ENCODE data around the gene SYNE1. TPM values are rescaled to one million over a fixed set of nuclear protein-coding genes. Genes with fewer than 3 reads are reported as not detected.
A peak's percentile ranks its signal among the peaks of the same experiment; 100 is the strongest.

The SYNE1 gene
- total and polyA plus RNA-seq, 11 donors, result 25.0 to 178 (median 112) TPM

GRCh38 chr6:152461556-152461955 is 175.6 kb downstream of the SYNE1 start:
- 71 to 76% (median 76%) methylated on average over 5 of the region's 5 CpGs for WGBS, 4 donors
- peaks cover 0 to 5% (median 0%) of the 10 kb centered on the region in 12 donors for H3K4me1 ChIP-seq
- no peaks in the 10 kb centered on the region for H3K27me3 ChIP-seq
- H3K36me3 ChIP-seq, result peaks cover 0 to 9% (median 0%) of the 10 kb centered on the region in 9 donors
- no peak for DNase-seq
- H3K4me3 ChIP-seq, result no peak overlapping the region
- no peak for ATAC-seq
- intact Hi-C loops (cut with DNase I), result no loop called here
- no peaks in the 10 kb centered on the region for H3K9me3 ChIP-seq
- no peak overlapping the region for H3K27ac ChIP-seq
- TF ChIP-seq POLR2A (IDR thresholded peaks at IDR 0.05) (no peak), CTCF (IDR thresholded peaks at IDR 0.05) (no peak)

- Histone ChIP-seq H3K27ac (no peak overlapping the region), H3K4me3 (no peak overlapping the region), H3K27me3 (no peaks in the 10 kb centered on the region), H3K36me3 (peaks cover 0 to 16% (median 3%) of the 10 kb centered on the region in 9 donors), H3K4me1 (peaks cover 0 to 5% (median 0%) of the 10 kb centered on the region in 12 donors), H3K9me3 (no peaks in the 10 kb centered on the region)
- intact Hi-C loops (cut with DNase I), result no loop called here
- ATAC-seq (peak in 1 of 4 donors; percentile 34), DNase-seq (no peak)
- WGBS, 4 donors, result 47 to 58% (median 52%) methylated on average over 8 of the region's 8 CpGs
- no peak for TF ChIP-seq CTCF (IDR thresholded peaks at IDR 0.05)
- TF ChIP-seq POLR2A (IDR thresholded peaks at IDR 0.05), result no peak
Observed at GRCh38 chr6:152458648-152459644, 178.2 kb downstream of the SYNE1 start.

- ATAC-seq (no peak), DNase-seq (no peak)
- Histone ChIP-seq H3K27ac (no peak overlapping the region), H3K9me3 (no peaks in the 10 kb centered on the region), H3K4me1 (peaks cover 0 to 5% (median 0%) of the 10 kb centered on the region in 12 donors), H3K36me3 (peaks cover 0 to 20% (median 3%) of the 10 kb centered on the region in 9 donors), H3K4me3 (no peak overlapping the region), H3K27me3 (no peaks in the 10 kb centered on the region)
- TF ChIP-seq CTCF (IDR thresholded peaks at IDR 0.05) (no peak), POLR2A (IDR thresholded peaks at IDR 0.05) (no peak)
- intact Hi-C loops (cut with DNase I), result no loop called here
- 87 to 93% (median 91%) methylated on average over 4 of the region's 4 CpGs for WGBS, 4 donors
Observed at GRCh38 chr6:152457949-152458624, 179.1 kb downstream of the SYNE1 start.

GRCh38 chr6:152454003-152454402 is 183.2 kb downstream of the SYNE1 start:
- ATAC-seq, result no peak
- H3K36me3 ChIP-seq, result peaks cover 0 to 31% (median 11%) of the 10 kb centered on the region in 9 donors
- no peak for TF ChIP-seq POLR2A (IDR thresholded peaks at IDR 0.05)
- TF ChIP-seq CTCF (IDR thresholded peaks at IDR 0.05), result no peak
- no peak for DNase-seq
- H3K27ac ChIP-seq, result no peak overlapping the region
- H3K4me1 ChIP-seq, result peaks cover 0 to 5% (median 0%) of the 10 kb centered on the region in 12 donors
- WGBS, 4 donors, result 92 to 97% (median 97%) methylated on average over 3 of the region's 3 CpGs
- H3K27me3 ChIP-seq, result no peaks in the 10 kb centered on the region
- H3K9me3 ChIP-seq, result no peaks in the 10 kb centered on the region
- intact Hi-C loops (cut with DNase I), result no loop called here
- H3K4me3 ChIP-seq, result no peak overlapping the region

Data from heart left ventricle (tissue), 16 donors.